GM19467 (cell line): ENCODE data around the gene GADD45G.

Source experiments
- ATAC-seq: cut with Tn5 transposase; IDR thresholded peaks from one replicate; pipeline ENCODE4 v1.9.1; 2021; ENCODE audit warnings: mild to moderate bottlenecking, moderate library complexity; ENCODE audit not compliant: unreplicated experiment

Gene GADD45G

GRCh38 chr9:89628601-89629000 lies 23.8 kb downstream of the GADD45G start:
- no peak for ATAC-seq

- no peak for ATAC-seq
Observed at GRCh38 chr9:89629081-89629976, 24.5 kb downstream of the GADD45G start.

GRCh38 chr9:89630508-89630907 lies 25.7 kb downstream of the GADD45G start:
- ATAC-seq: no peak

GRCh38 chr9:89631384-89631783 lies 26.6 kb downstream of the GADD45G start:
- ATAC-seq: no peak

- no peak for ATAC-seq
Observed at GRCh38 chr9:89632192-89632733, 27.5 kb downstream of the GADD45G start.

GRCh38 chr9:89632736-89633135 lies 27.9 kb downstream of the GADD45G start:
- ATAC-seq: no peak

- ATAC-seq: no peak
Observed at GRCh38 chr9:89633404-89633803, 28.6 kb downstream of the GADD45G start.

- no peak for ATAC-seq
Observed at GRCh38 chr9:89633920-89634319, 29.1 kb downstream of the GADD45G start.

- ATAC-seq: no peak
Observed at GRCh38 chr9:89634995-89635742, 30.4 kb downstream of the GADD45G start.

GRCh38 chr9:89635816-89636215 lies 31.0 kb downstream of the GADD45G start:
- ATAC-seq: no peak

- no peak for ATAC-seq
Observed at GRCh38 chr9:89637787-89638186, 33.0 kb downstream of the GADD45G start.

- no peak for ATAC-seq
Observed at GRCh38 chr9:89638359-89638758, 33.5 kb downstream of the GADD45G start.

- no peak for ATAC-seq
Observed at GRCh38 chr9:89638893-89639292, 34.1 kb downstream of the GADD45G start.

GRCh38 chr9:89639367-89639795 lies 34.6 kb downstream of the GADD45G start:
- no peak for ATAC-seq

GRCh38 chr9:89639961-89640360 lies 35.1 kb downstream of the GADD45G start:
- no peak for ATAC-seq

- ATAC-seq: no peak
Observed at GRCh38 chr9:89640361-89640760, 35.5 kb downstream of the GADD45G start.

- ATAC-seq: no peak
Observed at GRCh38 chr9:89640801-89641200, 36.0 kb downstream of the GADD45G start.

- no peak for ATAC-seq
Observed at GRCh38 chr9:89641980-89642379, 37.2 kb downstream of the GADD45G start.

GRCh38 chr9:89642789-89643188 lies 38.0 kb downstream of the GADD45G start:
- ATAC-seq: no peak

- no peak for ATAC-seq
Observed at GRCh38 chr9:89646189-89646939, 41.6 kb downstream of the GADD45G start.
